ENCODE results near the gene UBL5.

UBL5 gene

GRCh38 chr19:9875031-9875627 is 47.4 kb downstream of the UBL5 start:
- no peak for DNase-seq (ENCODE audit: low read depth, low spot score)
- no peak overlapping the region for H3K4me3 ChIP-seq (ENCODE audit: low read depth, low read length)
- no peak for TF ChIP-seq CTCF (IDR thresholded peaks at IDR 0.05; ENCODE audit: low read depth, low read length)
- in situ Hi-C loops (cut with HindIII; ENCODE audit: low sequenced_read_pairs), result no loop called here

- no peak for TF ChIP-seq CTCF (IDR thresholded peaks at IDR 0.05; ENCODE audit: low read depth, low read length)
- in situ Hi-C loops (cut with HindIII; ENCODE audit: low sequenced_read_pairs), result no loop called here
Measured at GRCh38 chr19:9875796-9876195, 48.1 kb downstream of the UBL5 start.

GRCh38 chr19:9877780-9878510 is 50.2 kb downstream of the UBL5 start:
- no peak overlapping the region for H3K4me3 ChIP-seq (ENCODE audit: low read depth, low read length)
- DNase-seq (ENCODE audit: low read depth, low spot score), result no peak
- in situ Hi-C loops (cut with HindIII; ENCODE audit: low sequenced_read_pairs), result no loop called here
- no peak for TF ChIP-seq CTCF (IDR thresholded peaks at IDR 0.05; ENCODE audit: low read depth, low read length)

More at GRCh38 chr19:9875796-9876195, 48.1 kb downstream of the UBL5 start:
- H3K4me3 ChIP-seq (ENCODE audit: low read depth, low read length), result no peak overlapping the region
- no peak for DNase-seq (ENCODE audit: low read depth, low spot score)

- no peak for TF ChIP-seq CTCF (IDR thresholded peaks at IDR 0.05; ENCODE audit: low read depth, low read length)
- in situ Hi-C loops (cut with HindIII; ENCODE audit: low sequenced_read_pairs), result no loop called here
- no peak overlapping the region for H3K4me3 ChIP-seq (ENCODE audit: low read depth, low read length)
- DNase-seq (ENCODE audit: low read depth, low spot score), result no peak
Measured at GRCh38 chr19:9878511-9879196, 50.9 kb downstream of the UBL5 start.
